CD4-positive, alpha-beta T cell treated with Interleukin-4 for 1 hour (primary cell): ENCODE data around the gene SASH1.

Experiments used
- DNase-seq, 2 donors: peaks; one replicate each; pipeline ENCODE4 v3.0.0-alpha.2; 2020 to 2022

Gene SASH1

GRCh38 chr6:148502773-148503135 lies 160.1 kb downstream of the SASH1 start:
- DNase-seq, result no peak

- DNase-seq, result no peak
Measured at GRCh38 chr6:148503703-148504102, 161.1 kb downstream of the SASH1 start.

GRCh38 chr6:148507774-148508173 lies 165.1 kb downstream of the SASH1 start:
- no peak for DNase-seq

- no peak for DNase-seq
Measured at GRCh38 chr6:148508401-148509041, 165.9 kb downstream of the SASH1 start.

GRCh38 chr6:148509119-148509799 lies 166.6 kb downstream of the SASH1 start:
- no peak for DNase-seq

GRCh38 chr6:148509800-148510581 lies 167.4 kb downstream of the SASH1 start:
- peak; percentile 5 to 38 for DNase-seq

GRCh38 chr6:148513145-148514071 lies 170.8 kb downstream of the SASH1 start:
- no peak for DNase-seq

- no peak for DNase-seq
Measured at GRCh38 chr6:148514091-148514845, 171.6 kb downstream of the SASH1 start.

GRCh38 chr6:148516217-148516616 lies 173.6 kb downstream of the SASH1 start:
- DNase-seq, result no peak

GRCh38 chr6:148516617-148517016 lies 174.0 kb downstream of the SASH1 start:
- DNase-seq, result no peak

- no peak for DNase-seq
Measured at GRCh38 chr6:148517470-148517869, 174.8 kb downstream of the SASH1 start.

GRCh38 chr6:148518511-148519156 lies 176.0 kb downstream of the SASH1 start:
- DNase-seq, result no peak

GRCh38 chr6:148520109-148520841 lies 177.6 kb downstream of the SASH1 start:
- peak in 1 of 2 donors; percentile 54 for DNase-seq

GRCh38 chr6:148521158-148521557 lies 178.5 kb downstream of the SASH1 start:
- DNase-seq, result no peak

- DNase-seq, result no peak
Measured at GRCh38 chr6:148521586-148521985, 178.9 kb downstream of the SASH1 start.

- no peak for DNase-seq
Measured at GRCh38 chr6:148523048-148523447, 180.4 kb downstream of the SASH1 start.

GRCh38 chr6:148523551-148523950 lies 180.9 kb downstream of the SASH1 start:
- no peak for DNase-seq

GRCh38 chr6:148524471-148524882 lies 181.8 kb downstream of the SASH1 start:
- no peak for DNase-seq

- DNase-seq, result no peak
Measured at GRCh38 chr6:148524976-148525375, 182.3 kb downstream of the SASH1 start.

- no peak for DNase-seq
Measured at GRCh38 chr6:148525453-148525852, 182.8 kb downstream of the SASH1 start.

- no peak for DNase-seq
Measured at GRCh38 chr6:148526145-148526544, 183.5 kb downstream of the SASH1 start.
